Transverse colon (tissue), 4 donors: ENCODE data around the gene MYOM1. TPM values are rescaled to one million over a fixed set of nuclear protein-coding genes. Genes with fewer than 3 reads are reported as not detected.

ENCODE experiments used
- DNase-seq: peaks from one replicate; pipeline ENCODE4 v3.0.0-alpha.2; 2019
- H3K27ac ChIP-seq, 4 donors: fragments of 200-600 bp; sonication (generic); 2 replicates each; pipeline ENCODE4 v1.5.1; 2016 to 2018; ENCODE audit warnings: inconsistent platforms in 4 of 4
- H3K27me3 ChIP-seq: fragments of 200-600 bp; sonication (generic); 2 replicates; pipeline ENCODE4 v1.5.1; 2017; ENCODE audit warnings: inconsistent platforms
- H3K36me3 ChIP-seq, 4 donors: fragments of 200-600 bp; sonication (generic); 2 replicates each; pipeline ENCODE4 v1.5.1; 2017 to 2019; ENCODE audit warnings: inconsistent platforms in 4 of 4
- H3K4me1 ChIP-seq, 4 donors: fragments of 200-600 bp; sonication (generic); 2 replicates each; pipeline ENCODE4 v1.5.1; 2017 to 2020; ENCODE audit warnings: inconsistent platforms in 4 of 4
- H3K4me3 ChIP-seq, 4 donors: fragments of 200-600 bp; sonication (generic); 1 replicate in 1 of 4; 2 replicates in 3 of 4; pipeline versions ENCODE4 v1.5.1 to v1.6.1; 2017 to 2019; ENCODE audit warnings: inconsistent platforms in 4 of 4
- H3K9me3 ChIP-seq, 2 donors: fragments of 200-600 bp; sonication (generic); 2 replicates each; pipeline ENCODE4 v1.5.1; 2017 to 2019; ENCODE audit warnings: inconsistent platforms in 2 of 2
- EP300 ChIP-seq: sonication (generic); formaldehyde crosslinking; IDR thresholded peaks from one replicate; pipeline ENCODE4 v1.6.1; 2017; ENCODE audit warnings: antibody characterized with exemption, low read depth
- POLR2A ChIP-seq: fragments of 450-650 bp; IDR thresholded peaks from one replicate; pipeline ENCODE4 v1.6.1; 2016; ENCODE audit warnings: antibody characterized with exemption, mild to moderate bottlenecking, moderate library complexity
- POLR2AphosphoS5 ChIP-seq, 3 donors: sonication (generic); formaldehyde crosslinking; IDR thresholded peaks; one replicate each; pipeline ENCODE4 v1.6.1; 2016; ENCODE audit warnings: antibody characterized with exemption in 3 of 3
- WGBS, 2 donors: methylation state at CpG; one replicate each; pipeline ENCODE4 v1.1.5; 2018; ENCODE audit warnings: low coverage in 1 of 2; 5-methylcytosine and 5-hydroxymethylcytosine counted together
- in situ Hi-C, 4 donors: fragments of 200-750 bp; cut with MboI; loops; one replicate each; pipeline versions ENCODE4 v1.15.0 to v1.15.1; 2017; ENCODE audit warnings: low sequenced_read_pairs in 3 of 4, low pct_ligation_motif_present in 1 of 4, low pct_unique_long_range_greater_than_20kb in 1 of 4
- intact Hi-C: fragments of 100-400 bp; cut with DNase I; formaldehyde crosslinking; loops from one replicate; pipeline ENCODE4 v1.15.1; 2023; ENCODE audit warnings: low total_unique reads
- total RNA-seq, 4 donors: library from RNA; depleted of rRNA; stranded (reverse); fragments of >200 nt; gene quantifications; one replicate each; pipeline ENCODE4 v1.1.0, GENCODE V29; 2016
- TF ChIP-seq, protein P1 (sequence below), 5 experiments: fragments of 200-600 bp in 3 of 5; fragments of 450-650 bp in 2 of 5; sonication (generic) in 3 of 5; IDR thresholded peaks; 1 replicate in 2 of 5; 2 replicates in 3 of 5; pipeline ENCODE4 v1.5.1; 2016 to 2017; ENCODE audit warnings: antibody characterized with exemption in 5 of 5, inconsistent platforms in 3 of 5, mild to moderate bottlenecking in 2 of 5, moderate library complexity in 1 of 5

MYOM1 gene
- total RNA-seq, 4 donors from 2014 or later: 6.0 to 30.4 (median 7.7) TPM

GRCh38 chr18:3164381-3164780 lies 55.4 kb downstream of the MYOM1 start:
- DNase-seq: no peak
- in situ Hi-C loops: no loop called here
- no peak overlapping the region for H3K4me3 ChIP-seq
- TF ChIP-seq POLR2A (no peak), EP300 (no peak), POLR2AphosphoS5 (IDR thresholded peaks at IDR 0.05) (no peak)
- TF ChIP-seq, protein P1, sequence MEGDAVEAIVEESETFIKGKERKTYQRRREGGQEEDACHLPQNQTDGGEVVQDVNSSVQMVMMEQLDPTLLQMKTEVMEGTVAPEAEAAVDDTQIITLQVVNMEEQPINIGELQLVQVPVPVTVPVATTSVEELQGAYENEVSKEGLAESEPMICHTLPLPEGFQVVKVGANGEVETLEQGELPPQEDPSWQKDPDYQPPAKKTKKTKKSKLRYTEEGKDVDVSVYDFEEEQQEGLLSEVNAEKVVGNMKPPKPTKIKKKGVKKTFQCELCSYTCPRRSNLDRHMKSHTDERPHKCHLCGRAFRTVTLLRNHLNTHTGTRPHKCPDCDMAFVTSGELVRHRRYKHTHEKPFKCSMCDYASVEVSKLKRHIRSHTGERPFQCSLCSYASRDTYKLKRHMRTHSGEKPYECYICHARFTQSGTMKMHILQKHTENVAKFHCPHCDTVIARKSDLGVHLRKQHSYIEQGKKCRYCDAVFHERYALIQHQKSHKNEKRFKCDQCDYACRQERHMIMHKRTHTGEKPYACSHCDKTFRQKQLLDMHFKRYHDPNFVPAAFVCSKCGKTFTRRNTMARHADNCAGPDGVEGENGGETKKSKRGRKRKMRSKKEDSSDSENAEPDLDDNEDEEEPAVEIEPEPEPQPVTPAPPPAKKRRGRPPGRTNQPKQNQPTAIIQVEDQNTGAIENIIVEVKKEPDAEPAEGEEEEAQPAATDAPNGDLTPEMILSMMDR (IDR thresholded peaks at IDR 0.05): no peak
- intact Hi-C loops: no loop called here
- no peak overlapping the region for H3K27ac ChIP-seq
- no peaks in the 10 kb centered on the region for H3K36me3 ChIP-seq
- 73 to 78% methylated on average over 4 of the region's 4 CpGs for WGBS, 2 donors
- H3K4me1 ChIP-seq: peaks cover 0 to 9% (median 0%) of the 10 kb centered on the region in 4 donors
- no peaks in the 10 kb centered on the region for H3K9me3 ChIP-seq
- H3K27me3 ChIP-seq: no peaks in the 10 kb centered on the region

DNA sequence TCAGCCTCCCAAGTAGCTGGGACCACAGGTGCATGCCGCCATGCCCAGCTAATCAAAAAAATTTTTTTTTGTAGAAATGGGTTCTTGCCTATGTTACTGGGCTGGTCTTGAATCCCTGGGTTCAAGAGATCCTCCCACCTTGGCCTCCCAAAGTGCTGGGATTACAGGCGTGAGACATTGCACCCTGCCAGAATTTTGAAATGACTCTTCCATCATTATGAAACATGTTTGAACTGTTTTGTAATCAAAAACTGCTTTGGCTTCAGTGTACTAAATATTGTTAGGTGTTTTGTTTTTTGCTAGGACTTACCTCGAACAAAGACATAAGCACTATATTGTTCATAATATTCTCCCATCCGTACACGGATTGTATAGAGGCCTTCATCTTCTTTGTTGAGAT lies 55.8 kb downstream of the MYOM1 start:
- intact Hi-C loops (no loop called here), in situ Hi-C loops (no loop called here)
- H3K27ac ChIP-seq: no peak overlapping the region
- DNase-seq: no peak
- H3K27me3 ChIP-seq: no peaks in the 10 kb centered on the region
- H3K4me1 ChIP-seq: peaks cover 0 to 9% (median 0%) of the 10 kb centered on the region in 4 donors
- no peaks in the 10 kb centered on the region for H3K36me3 ChIP-seq
- WGBS, 2 donors: 77 to 93% methylated on average over 4 to 5 of the region's 5 CpGs
- H3K9me3 ChIP-seq: no peaks in the 10 kb centered on the region
- TF ChIP-seq, protein P1 (IDR thresholded peaks at IDR 0.05): no peak
- TF ChIP-seq POLR2A (no peak), POLR2AphosphoS5 (IDR thresholded peaks at IDR 0.05) (no peak), EP300 (no peak)
- no peak overlapping the region for H3K4me3 ChIP-seq

GRCh38 chr18:3162181-3162580 lies 57.6 kb downstream of the MYOM1 start:
- in situ Hi-C loops: no loop called here
- Histone ChIP-seq H3K4me1 (peaks cover 0 to 9% (median 0%) of the 10 kb centered on the region in 4 donors), H3K9me3 (no peaks in the 10 kb centered on the region), H3K27ac (peak overlapping the region in 3 of 4 donors; percentile 40 to 52 (median 47)), H3K27me3 (no peaks in the 10 kb centered on the region), H3K36me3 (no peaks in the 10 kb centered on the region), H3K4me3 (no peak overlapping the region)
- WGBS, 2 donors: 58% methylated on average over 3 of the region's 3 CpGs; no CpG with 5 or more reads in 1 of the 2 donors
- intact Hi-C loops: no loop called here
- TF ChIP-seq, protein P1 (IDR thresholded peaks at IDR 0.05): no peak
- TF ChIP-seq EP300 (no peak), POLR2AphosphoS5 (IDR thresholded peaks at IDR 0.05) (peak in 2 of 3 donors; percentile 32 to 49), POLR2A (no peak)
- DNase-seq: peak; percentile 74

- no peak overlapping the region for H3K4me3 ChIP-seq
- H3K27me3 ChIP-seq: no peaks in the 10 kb centered on the region
- intact Hi-C loops (loop anchor here (10.0 kb wide), 1 partner anchor 85 kb away; the partner anchor contains the start of gene MYL12A), in situ Hi-C loops (loop anchor here in 2 of 4 donors (10.0 kb wide), 2 partner anchors 75 to 85 kb away; partner anchors contain the start of gene MYL12A (in 1 of the 2))
- TF ChIP-seq POLR2AphosphoS5 (IDR thresholded peaks at IDR 0.05) (no peak), EP300 (no peak), POLR2A (no peak)
- TF ChIP-seq, protein P1 (IDR thresholded peaks at IDR 0.05): no peak
- H3K9me3 ChIP-seq: no peaks in the 10 kb centered on the region
- H3K36me3 ChIP-seq: no peaks in the 10 kb centered on the region
- no peak overlapping the region for H3K27ac ChIP-seq
- DNase-seq: no peak
- WGBS, 2 donors: 86 to 100% methylated on average over 1 of the region's 1 CpG
- H3K4me1 ChIP-seq: peaks cover 0 to 9% (median 0%) of the 10 kb centered on the region in 4 donors
Measured at GRCh38 chr18:3159830-3160229, 59.9 kb downstream of the MYOM1 start.
